Immature natural killer cell (primary cell): Measurements from ENCODE around the gene DLGAP4. TPM values are rescaled to one million over a fixed set of nuclear protein-coding genes. Genes with fewer than 3 reads are reported as not detected.

Source experiments
- DNase-seq, 3 donors: peaks; one replicate each; pipeline ENCODE4 v3.0.0; 2022; ENCODE audit warnings: mixed read lengths in 1 of 3
- H3K27ac Mint-ChIP-seq, 6 donors: one replicate each; pipeline ENCODE4 v1.8.0; 2020; ENCODE audit warnings: mixed read lengths in 6 of 6, mild to moderate bottlenecking in 5 of 6, inconsistent platforms in 4 of 6, moderate library complexity in 3 of 6
- H3K27me3 Mint-ChIP-seq, 3 donors: one replicate each; pipeline ENCODE4 v1.8.0; 2020 to 2021; ENCODE audit warnings: low read depth in 3 of 3, mild to moderate bottlenecking in 3 of 3, mixed read lengths in 3 of 3, moderate library complexity in 3 of 3, inconsistent platforms in 1 of 3
- H3K36me3 Mint-ChIP-seq, 3 donors: one replicate each; pipeline ENCODE4 v1.8.0; 2020; ENCODE audit warnings: mixed read lengths in 3 of 3, inconsistent platforms in 2 of 3, mild to moderate bottlenecking in 2 of 3
- H3K4me1 Mint-ChIP-seq, 2 donors: one replicate each; pipeline ENCODE4 v1.8.0; 2020; ENCODE audit warnings: inconsistent platforms in 2 of 2, mild to moderate bottlenecking in 2 of 2, mixed read lengths in 2 of 2, moderate library complexity in 1 of 2
- H3K4me3 Mint-ChIP-seq, 5 donors: one replicate each; pipeline ENCODE4 v1.8.0; 2020; ENCODE audit warnings: mild to moderate bottlenecking in 5 of 5, mixed read lengths in 5 of 5, inconsistent platforms in 3 of 5, moderate library complexity in 3 of 5
- H3K9me3 Mint-ChIP-seq, 6 donors: one replicate each; pipeline ENCODE4 v1.8.0; 2020; ENCODE audit warnings: mild to moderate bottlenecking in 6 of 6, mixed read lengths in 6 of 6, inconsistent platforms in 4 of 6, moderate library complexity in 3 of 6
- polyA plus RNA-seq, 3 donors: library from polyadenylated mRNA; unstranded; fragments of 300-500 nt; fragmentation: Illumina TruSeq; gene quantifications; one replicate each; pipeline ENCODE4 v1.2.3, GENCODE V29; 2021

Gene DLGAP4
- polyA plus RNA-seq, 3 donors from 2014 or later = 9.0 to 29.0 (median 12.6) TPM

DNA sequence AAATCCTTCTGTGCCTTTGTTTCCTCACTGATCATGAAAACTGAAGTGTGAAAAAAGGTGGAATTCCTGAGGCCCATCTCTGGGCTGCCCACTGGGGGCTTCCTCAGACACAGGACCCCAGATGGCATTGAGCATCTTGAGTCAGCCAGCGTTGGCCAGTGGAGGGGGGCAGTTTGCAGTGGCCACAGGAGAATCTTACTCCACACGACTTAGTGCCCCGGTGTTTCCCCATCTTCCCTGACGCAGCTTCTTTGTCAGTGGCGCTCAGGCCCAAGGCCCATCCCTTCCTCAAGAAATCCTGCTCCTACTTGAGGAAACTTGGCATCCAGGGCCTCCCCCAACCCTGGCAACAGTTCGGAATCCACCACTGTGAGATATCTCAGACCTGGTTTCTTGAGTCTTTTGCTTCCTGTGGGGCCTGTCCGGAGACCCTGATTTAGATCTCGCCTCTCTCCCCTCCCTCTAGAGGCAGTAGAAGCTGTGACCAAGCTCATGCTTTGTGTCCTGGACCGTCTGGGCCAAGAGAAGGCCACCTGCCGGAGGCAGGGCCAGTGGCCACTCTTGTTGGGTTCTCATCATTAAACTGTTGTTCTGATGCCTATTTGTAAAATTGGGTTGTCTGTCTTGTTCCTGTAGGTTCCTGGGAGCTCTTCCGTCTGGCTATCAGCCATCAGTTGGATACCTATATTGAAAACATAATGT is 20.2 kb upstream of the DLGAP4 start:
- Mint-ChIP-seq H3K9me3 (no peaks in the 10 kb centered on the region), H3K4me1 (no peaks in the 10 kb centered on the region), H3K27ac (no peak overlapping the region), H3K27me3 (peaks cover 3 to 16% (median 4%) of the 10 kb centered on the region in 3 donors), H3K36me3 (no peaks in the 10 kb centered on the region), H3K4me3 (no peak overlapping the region)
- no peak for DNase-seq

- no peak for DNase-seq
- Mint-ChIP-seq H3K27ac (no peak overlapping the region), H3K27me3 (peaks cover 12 to 16% (median 13%) of the 10 kb centered on the region in 3 donors), H3K4me3 (no peak overlapping the region), H3K36me3 (peaks cover 0 to 2% (median 0%) of the 10 kb centered on the region in 3 donors), H3K9me3 (no peaks in the 10 kb centered on the region), H3K4me1 (no peaks in the 10 kb centered on the region)
Observed at GRCh38 chr20:36297656-36298055, 8.5 kb upstream of the DLGAP4 start.

- H3K36me3 Mint-ChIP-seq = peaks cover 0 to 2% (median 0%) of the 10 kb centered on the region in 3 donors
- no peaks in the 10 kb centered on the region for H3K9me3 Mint-ChIP-seq
- no peaks in the 10 kb centered on the region for H3K4me1 Mint-ChIP-seq
- no peak overlapping the region for H3K4me3 Mint-ChIP-seq
- no peak for DNase-seq
- H3K27me3 Mint-ChIP-seq = peaks cover 12 to 16% (median 13%) of the 10 kb centered on the region in 3 donors
- no peak overlapping the region for H3K27ac Mint-ChIP-seq
Observed at GRCh38 chr20:36298061-36298460, 8.1 kb upstream of the DLGAP4 start.

DNA sequence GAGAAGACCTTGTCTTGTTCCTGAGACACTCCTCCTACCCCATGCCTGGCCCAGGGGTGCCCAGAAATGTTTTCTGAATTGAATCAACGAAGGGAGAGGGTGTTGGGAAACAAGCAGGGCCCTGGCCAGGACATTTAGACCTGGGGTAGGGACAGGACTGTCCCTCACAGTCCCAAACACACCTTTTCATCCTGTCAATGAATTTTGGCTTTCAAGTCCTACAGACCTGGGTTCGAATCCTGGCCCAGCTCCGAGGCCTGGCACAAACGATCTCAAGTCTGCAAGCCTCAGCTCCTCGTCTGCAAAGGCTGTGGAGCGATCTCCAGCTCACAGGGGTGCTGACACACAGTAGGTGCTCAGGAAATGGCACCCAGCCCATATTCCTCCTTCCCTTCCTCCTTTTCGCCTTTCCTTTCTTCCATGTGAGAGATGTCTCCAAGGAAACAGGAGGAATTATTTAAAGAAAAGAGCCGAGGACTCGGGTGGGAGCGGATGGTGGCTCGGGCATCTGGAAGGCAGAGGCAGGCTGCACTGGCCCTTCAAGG is 7.3 kb upstream of the DLGAP4 start:
- Mint-ChIP-seq H3K4me1 (no peaks in the 10 kb centered on the region), H3K27ac (no peak overlapping the region), H3K4me3 (no peak overlapping the region), H3K9me3 (no peaks in the 10 kb centered on the region), H3K36me3 (peaks cover 0 to 2% (median 0%) of the 10 kb centered on the region in 3 donors), H3K27me3 (peaks cover 12 to 16% (median 16%) of the 10 kb centered on the region in 3 donors)
- no peak for DNase-seq

DNA sequence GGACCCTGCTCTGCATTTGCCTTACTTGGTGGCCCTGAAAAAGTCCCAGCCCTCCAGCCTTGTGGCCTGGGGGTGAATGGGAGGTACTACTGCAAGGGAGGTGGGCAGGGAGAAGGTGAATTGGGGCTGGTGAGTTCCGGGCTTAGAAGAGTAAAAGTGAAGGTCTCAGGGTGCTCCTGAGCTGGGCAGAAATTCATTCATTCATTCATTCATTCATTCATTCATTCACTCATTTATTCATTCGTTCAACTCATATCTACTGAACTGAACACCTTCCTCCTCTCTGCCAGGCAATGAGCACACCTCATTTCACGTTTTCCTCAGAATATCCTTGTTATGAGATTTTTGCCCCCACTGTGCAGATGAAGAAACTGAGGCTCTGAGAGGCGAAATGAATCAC is 6.7 kb upstream of the DLGAP4 start:
- Mint-ChIP-seq H3K27ac (no peak overlapping the region), H3K36me3 (peaks cover 0 to 2% (median 0%) of the 10 kb centered on the region in 3 donors), H3K27me3 (peaks cover 12 to 16% (median 16%) of the 10 kb centered on the region in 3 donors), H3K9me3 (no peaks in the 10 kb centered on the region), H3K4me1 (no peaks in the 10 kb centered on the region), H3K4me3 (no peak overlapping the region)
- no peak for DNase-seq

DNA sequence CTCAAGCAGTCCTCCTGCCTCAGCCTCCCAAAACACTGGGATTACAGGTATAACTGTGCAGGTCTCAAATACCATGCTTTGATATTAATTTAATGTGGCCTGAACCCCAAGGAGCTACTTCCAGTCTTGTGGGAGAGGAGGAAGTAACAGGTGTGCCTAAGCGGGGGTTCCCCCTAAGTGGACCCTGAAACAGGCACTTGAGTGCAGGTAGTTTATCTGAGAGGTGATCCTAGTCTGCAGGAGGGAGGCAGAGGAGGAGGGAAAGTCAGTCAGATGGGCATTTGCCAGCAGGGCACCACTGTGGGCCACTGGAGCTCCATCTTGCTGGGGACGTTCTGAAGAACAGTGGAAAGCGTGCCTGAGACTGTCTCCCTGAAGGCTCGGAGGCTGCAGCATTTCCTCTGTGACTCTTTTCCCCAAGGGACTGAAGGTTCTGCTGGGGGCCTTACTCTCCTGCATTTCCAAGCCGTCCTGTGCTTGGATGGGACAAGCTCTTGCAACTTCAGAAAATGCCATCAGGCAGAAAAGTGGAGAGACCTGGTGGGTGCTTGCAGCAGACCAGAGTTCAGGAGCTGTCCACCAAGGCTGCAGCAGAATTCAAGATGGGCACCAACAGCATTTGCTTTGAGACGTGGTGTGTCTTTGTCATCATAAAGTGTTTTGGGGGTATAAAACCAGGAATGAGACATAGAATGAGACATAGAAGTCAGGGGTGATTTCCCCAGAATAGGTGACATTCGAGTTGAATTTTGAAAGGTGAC is 4.6 kb upstream of the DLGAP4 start:
- no peak for DNase-seq

GRCh38 chr20:36303020-36303595 is 3.0 kb upstream of the DLGAP4 start:
- no peaks in the 10 kb centered on the region for H3K9me3 Mint-ChIP-seq
- H3K4me3 Mint-ChIP-seq = no peak overlapping the region
- DNase-seq = no peak
- H3K4me1 Mint-ChIP-seq = peaks cover 5 to 10% of the 10 kb centered on the region in 2 donors
- no peak overlapping the region for H3K27ac Mint-ChIP-seq
- peaks cover 11 to 20% (median 15%) of the 10 kb centered on the region in 3 donors for H3K27me3 Mint-ChIP-seq
- peaks cover 0 to 2% (median 0%) of the 10 kb centered on the region in 3 donors for H3K36me3 Mint-ChIP-seq

More for the DNA sequence above, 4.6 kb upstream of the DLGAP4 start:
- peaks cover 15 to 22% (median 20%) of the 10 kb centered on the region in 3 donors for H3K27me3 Mint-ChIP-seq
- H3K4me1 Mint-ChIP-seq = peaks cover 3 to 10% of the 10 kb centered on the region in 2 donors
- H3K4me3 Mint-ChIP-seq = no peak overlapping the region
- no peak overlapping the region for H3K27ac Mint-ChIP-seq
- H3K36me3 Mint-ChIP-seq = peaks cover 0 to 2% (median 0%) of the 10 kb centered on the region in 3 donors
- H3K9me3 Mint-ChIP-seq = no peaks in the 10 kb centered on the region

DNA sequence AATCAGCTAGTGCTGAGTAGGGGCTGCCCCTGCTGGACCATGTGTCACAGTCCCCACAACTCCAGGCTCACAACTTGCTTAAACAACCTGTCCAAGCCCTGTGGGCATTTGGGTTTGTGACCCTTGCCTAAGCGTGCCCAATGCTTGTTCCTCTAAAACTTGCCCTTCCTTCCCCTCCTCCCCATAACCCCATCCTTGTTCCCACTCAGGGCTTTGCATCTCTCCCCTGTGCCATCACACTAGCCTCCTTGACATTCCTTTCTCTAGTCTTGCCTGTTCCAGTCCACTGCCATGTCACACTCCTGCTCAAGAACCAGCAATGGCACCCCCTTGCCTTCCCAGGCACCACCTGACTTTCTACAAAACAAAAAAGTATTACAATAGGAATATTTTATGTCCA is 2.3 kb upstream of the DLGAP4 start:
- peaks cover 11 to 19% (median 15%) of the 10 kb centered on the region in 3 donors for H3K27me3 Mint-ChIP-seq
- DNase-seq = no peak
- no peak overlapping the region for H3K27ac Mint-ChIP-seq
- H3K36me3 Mint-ChIP-seq = peaks cover 0 to 2% (median 0%) of the 10 kb centered on the region in 3 donors
- no peak overlapping the region for H3K4me3 Mint-ChIP-seq
- H3K9me3 Mint-ChIP-seq = no peaks in the 10 kb centered on the region
- H3K4me1 Mint-ChIP-seq = peaks cover 5 to 10% of the 10 kb centered on the region in 2 donors

DNA sequence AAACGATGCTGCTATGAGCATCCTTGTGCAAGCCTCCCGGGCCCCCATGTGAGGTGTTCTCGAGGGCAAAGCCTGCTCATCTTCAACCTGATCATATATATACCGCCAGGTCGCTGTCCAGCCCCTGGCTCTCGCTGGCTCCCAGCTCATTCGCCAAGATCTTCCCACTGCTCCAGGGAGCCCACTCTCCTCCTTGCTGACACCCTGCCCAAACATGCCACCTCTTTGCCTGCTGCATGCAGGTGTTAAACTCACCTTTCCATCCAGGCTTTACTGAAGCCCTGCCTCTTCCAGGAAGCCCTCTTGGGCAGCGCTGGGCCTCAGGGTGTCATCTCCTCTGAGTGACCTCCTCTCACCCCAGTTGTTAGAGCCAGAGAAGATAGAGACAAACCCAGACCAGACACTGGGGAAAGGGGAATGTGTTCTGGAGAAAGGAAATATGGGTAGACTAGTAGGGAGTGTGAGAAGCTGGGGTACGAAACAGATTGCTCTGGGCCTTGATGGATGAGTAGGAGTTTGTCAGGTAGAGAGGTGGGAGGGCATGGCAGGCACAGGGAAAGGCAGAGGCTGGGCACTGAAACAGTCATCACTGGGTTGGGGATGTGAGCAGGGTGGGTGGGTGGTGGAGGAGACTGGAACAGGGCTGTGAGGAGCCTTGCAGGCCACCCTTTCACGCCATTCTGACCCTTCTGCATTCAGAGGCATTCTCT is 1.2 kb upstream of the DLGAP4 start:
- no peaks in the 10 kb centered on the region for H3K9me3 Mint-ChIP-seq
- H3K36me3 Mint-ChIP-seq = peaks cover 0 to 2% (median 0%) of the 10 kb centered on the region in 3 donors
- H3K4me1 Mint-ChIP-seq = peaks cover 5 to 10% of the 10 kb centered on the region in 2 donors
- DNase-seq = no peak
- H3K27ac Mint-ChIP-seq = no peak overlapping the region
- H3K4me3 Mint-ChIP-seq = peak overlapping the region; percentile 44 to 77 (median 60)
- H3K27me3 Mint-ChIP-seq = peaks cover 12 to 16% (median 12%) of the 10 kb centered on the region in 3 donors

DNA sequence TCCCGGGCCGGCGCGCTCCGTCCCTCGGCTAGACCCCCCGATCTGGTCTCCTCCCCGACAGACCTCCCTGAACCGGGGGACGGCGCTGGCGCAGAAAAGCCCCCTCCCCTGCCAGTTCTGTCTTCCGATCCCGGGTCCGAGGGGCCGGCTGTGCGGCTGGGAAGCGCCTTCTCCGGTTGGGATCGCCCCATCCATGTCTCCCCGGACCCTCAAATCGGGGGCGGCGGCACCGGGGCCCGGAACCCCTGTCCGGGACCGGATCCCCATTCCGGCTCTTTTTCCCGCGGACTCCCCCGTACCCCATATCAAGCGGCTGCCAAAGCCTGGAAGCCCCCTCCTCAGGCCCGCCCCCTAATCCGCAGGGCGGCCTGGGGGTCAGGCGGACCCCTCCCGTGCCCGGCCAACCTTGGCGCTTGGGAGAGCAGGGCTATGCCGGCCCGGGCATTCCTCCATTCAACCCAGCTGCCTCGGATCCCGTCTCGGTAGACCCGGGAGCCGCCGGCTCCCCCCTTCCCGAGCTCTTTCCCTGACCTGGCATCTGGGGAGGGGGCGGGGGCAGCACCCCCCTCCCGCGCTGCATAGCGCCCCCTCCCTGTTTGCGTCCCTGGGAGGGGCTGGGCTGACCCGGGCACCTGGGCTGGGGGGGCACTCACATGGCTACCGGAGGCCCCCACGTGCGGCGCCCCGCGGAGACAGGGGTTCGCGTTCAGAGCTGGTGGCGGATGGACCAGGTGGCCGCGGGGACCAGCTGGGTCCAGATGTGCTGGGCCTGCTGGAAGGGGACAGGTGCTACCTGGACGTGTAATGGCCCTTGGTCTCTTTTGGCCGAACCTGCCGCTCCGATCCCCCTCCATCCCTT is 643 bp downstream of the DLGAP4 start:
- DNase-seq = no peak
- Mint-ChIP-seq H3K4me3 (peak overlapping the region in 1 of 5 donors; percentile 30), H3K27ac (no peak overlapping the region), H3K4me1 (peaks cover 5 to 10% of the 10 kb centered on the region in 2 donors), H3K9me3 (no peaks in the 10 kb centered on the region), H3K36me3 (no peaks in the 10 kb centered on the region), H3K27me3 (peaks cover 9 to 21% (median 12%) of the 10 kb centered on the region in 3 donors)

DNA sequence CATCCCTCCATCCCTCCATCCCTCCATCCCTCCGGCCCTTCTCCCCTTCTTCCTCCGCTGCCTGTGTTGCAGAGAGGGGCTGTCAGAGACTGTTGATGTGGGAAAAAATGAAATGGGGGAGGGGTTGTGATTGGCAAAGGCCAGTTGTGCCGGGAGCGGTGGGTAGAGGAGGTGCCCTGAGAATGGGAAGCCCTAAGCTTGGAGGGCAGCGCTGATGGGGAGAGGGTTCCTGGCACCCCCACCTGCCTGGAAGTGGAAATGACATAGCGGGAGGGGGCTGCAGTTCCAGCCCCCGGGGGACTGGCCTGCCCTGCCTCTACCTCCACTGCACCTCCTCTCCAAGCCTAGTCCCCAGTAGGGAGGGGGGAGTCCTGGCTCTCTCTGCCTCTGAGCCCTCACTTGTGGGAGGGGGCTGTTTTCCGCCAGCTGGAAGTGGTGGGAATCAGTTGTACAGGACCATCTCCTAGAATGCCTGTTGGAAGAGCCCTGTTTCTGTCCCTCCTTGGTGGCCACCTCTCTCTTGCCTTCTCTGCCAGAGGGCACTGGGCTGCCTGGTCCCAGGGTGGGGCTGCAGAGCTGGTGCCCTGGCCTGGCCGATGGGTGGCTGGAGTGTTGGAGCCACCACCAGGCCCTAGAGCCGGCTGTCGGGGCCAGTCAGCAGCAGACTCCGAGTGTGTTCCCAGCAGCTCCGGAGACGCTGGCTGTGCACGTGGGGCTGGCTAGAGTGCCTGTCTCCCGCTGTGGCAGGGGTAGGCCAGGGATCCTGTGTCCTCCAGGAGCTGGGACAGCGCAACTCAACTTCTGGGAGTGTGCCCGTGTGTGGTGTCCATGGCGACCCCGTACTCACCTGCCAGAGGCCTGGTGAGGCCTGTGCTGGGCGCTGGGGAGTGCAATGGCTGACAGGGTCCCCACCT is 1.5 kb downstream of the DLGAP4 start:
- no peaks in the 10 kb centered on the region for H3K36me3 Mint-ChIP-seq
- no peak for DNase-seq
- no peak overlapping the region for H3K27ac Mint-ChIP-seq
- H3K27me3 Mint-ChIP-seq = peaks cover 9 to 19% (median 12%) of the 10 kb centered on the region in 3 donors
- peaks cover 5 to 10% of the 10 kb centered on the region in 2 donors for H3K4me1 Mint-ChIP-seq
- peak overlapping the region in 4 of 5 donors; percentile 5 to 44 (median 18) for H3K4me3 Mint-ChIP-seq
- no peaks in the 10 kb centered on the region for H3K9me3 Mint-ChIP-seq

GRCh38 chr20:36308353-36308752 is 2.2 kb downstream of the DLGAP4 start:
- no peak for DNase-seq
- Mint-ChIP-seq H3K4me1 (peaks cover 5 to 10% of the 10 kb centered on the region in 2 donors), H3K36me3 (no peaks in the 10 kb centered on the region), H3K4me3 (no peak overlapping the region), H3K9me3 (no peaks in the 10 kb centered on the region), H3K27ac (no peak overlapping the region), H3K27me3 (peaks cover 9 to 19% (median 11%) of the 10 kb centered on the region in 3 donors)
